ENCODE data around the gene GNPTG. TPM values are rescaled to one million over a fixed set of nuclear protein-coding genes. Genes with fewer than 3 reads are reported as not detected.

GNPTG gene
- total RNA-seq, 4 donors from 2014 or later, result 53.8 to 130 (median 79.1) TPM

- 71% methylated on average over 27 of the region's 31 CpGs; no CpG with 5 or more reads in 1 of the 2 donors for WGBS, 2 donors (ENCODE audit: low coverage in 1 of 2)
- TF ChIP-seq POLR2AphosphoS5 (IDR thresholded peaks at IDR 0.05), result no peak
- no peak for TF ChIP-seq POLR2A (IDR thresholded peaks at IDR 0.05)
- TF ChIP-seq CTCF (IDR thresholded peaks at IDR 0.05), result no peak
- TF ChIP-seq EP300 (IDR thresholded peaks at IDR 0.05; ENCODE audit: low read depth), result no peak
- peaks cover 10 to 23% (median 20%) of the 10 kb centered on the region in 4 donors for H3K4me1 ChIP-seq
- in situ Hi-C loops (cut with MboI; ENCODE audit: low pct_ligation_motif_present in 1 of 4, low pct_unique_long_range_greater_than_20kb in 1 of 4, low sequenced_read_pairs in 3 of 4), result no loop called here
- no peaks in the 10 kb centered on the region for H3K27me3 ChIP-seq
- DNase-seq, result no peak
- H3K4me3 ChIP-seq, result no peak overlapping the region
- intact Hi-C loops (cut with DNase I; ENCODE audit: low total_unique reads), result no loop called here
- no peaks in the 10 kb centered on the region for H3K36me3 ChIP-seq
- H3K9me3 ChIP-seq, result no peaks in the 10 kb centered on the region
- no peak overlapping the region for H3K27ac ChIP-seq
Observed at GRCh38 chr16:1345651-1346421, 5.9 kb upstream of the GNPTG start.

GRCh38 chr16:1346422-1347285 is 5.1 kb upstream of the GNPTG start:
- H3K36me3 ChIP-seq, result no peaks in the 10 kb centered on the region
- WGBS, 2 donors (ENCODE audit: low coverage in 1 of 2), result 57% methylated on average over 28 of the region's 34 CpGs; no CpG with 5 or more reads in 1 of the 2 donors
- no peak overlapping the region for H3K27ac ChIP-seq
- intact Hi-C loops (cut with DNase I; ENCODE audit: low total_unique reads), result no loop called here
- no peaks in the 10 kb centered on the region for H3K9me3 ChIP-seq
- DNase-seq, result no peak
- in situ Hi-C loops (cut with MboI; ENCODE audit: low pct_ligation_motif_present in 1 of 4, low pct_unique_long_range_greater_than_20kb in 1 of 4, low sequenced_read_pairs in 3 of 4), result no loop called here
- H3K4me1 ChIP-seq, result peaks cover 13 to 28% (median 25%) of the 10 kb centered on the region in 4 donors
- H3K4me3 ChIP-seq, result no peak overlapping the region
- TF ChIP-seq CTCF (IDR thresholded peaks at IDR 0.05), result peak in 1 of 5 experiments; percentile 14
- no peak for TF ChIP-seq EP300 (IDR thresholded peaks at IDR 0.05; ENCODE audit: low read depth)
- TF ChIP-seq POLR2A (IDR thresholded peaks at IDR 0.05), result no peak
- TF ChIP-seq POLR2AphosphoS5 (IDR thresholded peaks at IDR 0.05), result no peak
- H3K27me3 ChIP-seq, result no peaks in the 10 kb centered on the region

- H3K4me1 ChIP-seq, result peaks cover 13 to 27% (median 23%) of the 10 kb centered on the region in 4 donors
- intact Hi-C loops (cut with DNase I; ENCODE audit: low total_unique reads), result no loop called here
- TF ChIP-seq CTCF (IDR thresholded peaks at IDR 0.05) (no peak), EP300 (IDR thresholded peaks at IDR 0.05; ENCODE audit: low read depth) (no peak), POLR2AphosphoS5 (IDR thresholded peaks at IDR 0.05) (no peak), POLR2A (IDR thresholded peaks at IDR 0.05) (no peak)
- in situ Hi-C loops (cut with MboI; ENCODE audit: low pct_ligation_motif_present in 1 of 4, low pct_unique_long_range_greater_than_20kb in 1 of 4, low sequenced_read_pairs in 3 of 4), result no loop called here
- no peak overlapping the region for H3K27ac ChIP-seq
- 88% methylated on average over 20 of the region's 31 CpGs; no CpG with 5 or more reads in 1 of the 2 donors for WGBS, 2 donors (ENCODE audit: low coverage in 1 of 2)
- H3K36me3 ChIP-seq, result no peaks in the 10 kb centered on the region
- DNase-seq, result no peak
- no peak overlapping the region for H3K4me3 ChIP-seq
- no peaks in the 10 kb centered on the region for H3K9me3 ChIP-seq
- no peaks in the 10 kb centered on the region for H3K27me3 ChIP-seq
Observed at GRCh38 chr16:1347286-1347855, 4.4 kb upstream of the GNPTG start.

GRCh38 chr16:1347962-1348361 is 3.8 kb upstream of the GNPTG start:
- no peak overlapping the region for H3K27ac ChIP-seq
- WGBS, 2 donors (ENCODE audit: low coverage in 1 of 2), result 93% methylated on average over 29 of the region's 29 CpGs; no CpG with 5 or more reads in 1 of the 2 donors
- H3K27me3 ChIP-seq, result no peaks in the 10 kb centered on the region
- H3K4me3 ChIP-seq, result no peak overlapping the region
- no peak for DNase-seq
- peaks cover 12 to 28% (median 24%) of the 10 kb centered on the region in 4 donors for H3K4me1 ChIP-seq
- TF ChIP-seq EP300 (IDR thresholded peaks at IDR 0.05; ENCODE audit: low read depth) (no peak), CTCF (IDR thresholded peaks at IDR 0.05) (no peak), POLR2A (IDR thresholded peaks at IDR 0.05) (no peak), POLR2AphosphoS5 (IDR thresholded peaks at IDR 0.05) (no peak)
- in situ Hi-C loops (cut with MboI; ENCODE audit: low pct_ligation_motif_present in 1 of 4, low pct_unique_long_range_greater_than_20kb in 1 of 4, low sequenced_read_pairs in 3 of 4) (no loop called here), intact Hi-C loops (cut with DNase I; ENCODE audit: low total_unique reads) (no loop called here)
- no peaks in the 10 kb centered on the region for H3K36me3 ChIP-seq
- no peaks in the 10 kb centered on the region for H3K9me3 ChIP-seq

Measured in transverse colon (tissue), 4 donors.